Measurements from ENCODE around the gene ELN. TPM values are rescaled to one million over a fixed set of nuclear protein-coding genes. Genes with fewer than 3 reads are reported as not detected.
A peak's percentile ranks its signal among the peaks of the same experiment; 100 is the strongest.

The ELN gene
- total and polyA plus RNA-seq, 2 experiments from 2014 or later: 37.7 to 58.1 TPM

DNA sequence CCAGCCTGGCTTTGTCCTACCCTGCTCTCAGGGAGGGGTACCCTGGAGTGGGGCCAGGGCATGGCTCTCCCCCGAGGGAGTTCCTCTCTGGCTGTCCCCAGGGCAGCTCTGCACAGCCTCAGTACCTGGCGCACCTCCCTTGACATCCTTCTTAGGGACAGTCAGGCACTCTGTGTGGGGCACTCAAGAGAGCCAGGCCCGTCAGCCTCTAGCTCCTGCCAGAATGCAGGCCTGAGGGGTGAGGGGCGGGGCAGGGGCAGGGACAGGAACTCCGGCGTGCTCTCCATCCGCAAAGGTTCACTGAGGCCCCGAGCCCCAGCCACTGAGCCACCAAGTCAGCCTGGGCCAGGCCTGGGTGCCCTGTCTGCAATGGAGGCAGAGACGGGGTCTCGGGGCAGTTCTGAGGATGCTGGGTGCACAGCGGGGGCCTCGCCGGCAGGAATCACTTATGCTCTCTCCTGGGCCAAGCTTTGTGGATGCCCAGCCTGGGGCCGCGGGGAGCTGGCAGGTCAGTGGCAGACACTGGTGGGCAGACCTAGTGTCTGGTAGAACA, 65.8 kb downstream of the ELN start:
- H3K79me2 ChIP-seq: peaks cover 6% of the 10 kb centered on the region
- peak overlapping the region; percentile 81 for H3K27ac ChIP-seq
- TF ChIP-seq CTCF (IDR thresholded peaks at IDR 0.05; ENCODE audit: poor library complexity) (no peak), EZH2 (IDR thresholded peaks at IDR 0.05; ENCODE audit: borderline replicate concordance) (no peak), EZH2phosphoT487 (IDR thresholded peaks at IDR 0.05; ENCODE audit: low read depth, severe bottlenecking, unreplicated experiment) (no peak)
- H3K9me2 ChIP-seq (replicated peaks; ENCODE audit: insufficient read depth): no peaks in the 10 kb centered on the region
- no peaks in the 10 kb centered on the region for H4K20me1 ChIP-seq (ENCODE audit: insufficient read depth, poor library complexity, severe bottlenecking)
- WGBS (ENCODE audit: low lambda C conversion rate, missing lambda C conversion rate): 77% methylated on average over 10 of the region's 15 CpGs
- H3K27me3 ChIP-seq: no peaks in the 10 kb centered on the region
- no peaks in the 10 kb centered on the region for H3K9me3 ChIP-seq (ENCODE audit: low read depth)
- no peak overlapping the region for H3K4me3 ChIP-seq
- H2AFZ ChIP-seq: no peak overlapping the region
- H3K4me2 ChIP-seq: peak overlapping the region; percentile 78
- H3K36me3 ChIP-seq (replicated peaks; ENCODE audit: insufficient read depth, low read depth): no peaks in the 10 kb centered on the region
- no peak for DNase-seq (ENCODE audit: low spot score)
- H3K4me1 ChIP-seq (ENCODE audit: insufficient read depth): peaks cover 21% of the 10 kb centered on the region

DNA sequence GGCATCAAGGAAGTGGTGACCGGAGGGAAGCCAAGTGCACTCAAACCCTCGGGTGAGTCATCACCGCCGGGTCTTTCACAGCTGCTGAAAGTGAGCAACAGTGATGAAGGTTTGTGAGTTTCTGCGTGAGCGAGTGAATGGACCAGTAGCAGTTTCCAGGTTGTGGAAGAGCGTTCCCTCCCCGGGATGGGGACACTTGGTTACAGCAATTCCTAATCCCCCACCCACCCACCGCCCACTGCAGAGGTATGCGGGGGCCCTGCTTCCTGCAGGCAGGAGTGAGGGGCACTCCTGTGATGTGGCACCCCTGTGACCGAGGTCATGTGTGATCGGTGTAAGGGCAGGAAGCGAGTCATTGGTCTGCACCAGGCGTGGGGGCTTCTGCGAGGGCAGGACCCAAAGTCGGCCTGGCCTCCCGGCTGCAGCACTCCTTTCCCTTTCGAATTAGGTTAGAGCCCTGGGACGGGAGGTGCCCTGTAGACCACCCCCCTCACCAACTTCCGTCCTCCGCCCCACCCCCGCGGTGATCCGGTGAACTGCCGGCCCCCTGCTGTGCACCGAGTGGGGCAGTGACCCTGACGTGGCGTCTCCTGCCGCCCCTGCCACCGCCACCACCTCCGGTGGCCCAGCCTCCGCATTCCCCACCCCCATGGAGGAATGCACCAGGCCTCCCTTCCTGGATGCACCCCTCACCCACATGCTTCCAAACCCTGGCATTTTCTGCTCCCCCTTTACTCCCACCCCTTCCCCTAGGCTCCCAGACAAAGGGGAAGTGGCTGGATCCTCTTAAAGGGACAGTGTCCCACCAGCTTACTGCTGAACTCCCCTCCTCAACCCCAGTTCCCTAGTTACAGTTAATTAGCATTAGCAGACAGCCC, 66.5 kb downstream of the ELN start:
- peak; percentile 85 for DNase-seq (ENCODE audit: low spot score)
- 20% methylated on average over 19 of the region's 32 CpGs for WGBS (ENCODE audit: low lambda C conversion rate, missing lambda C conversion rate)

DNA sequence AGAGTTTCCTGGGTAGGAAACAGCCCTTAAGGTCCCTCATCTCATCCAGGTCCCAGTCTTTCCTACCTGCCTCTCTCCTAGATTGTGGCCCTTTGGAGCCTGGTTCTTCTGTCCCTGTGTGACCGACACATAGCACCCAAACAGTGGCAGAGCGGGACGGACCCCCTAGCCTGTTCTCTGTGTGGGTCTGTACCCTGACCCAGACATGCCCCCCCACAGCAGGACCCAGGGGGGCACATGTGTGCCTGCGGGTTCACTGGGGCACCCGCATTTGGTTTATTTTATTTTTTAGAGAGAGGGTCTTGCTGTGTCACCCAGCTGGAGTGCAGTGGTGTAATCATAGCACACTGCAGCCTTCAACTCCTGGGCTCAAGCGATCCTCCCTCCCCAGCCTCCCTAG, 67.2 kb downstream of the ELN start:
- peak overlapping the region; percentile 81 for H3K27ac ChIP-seq
- H3K9me2 ChIP-seq (replicated peaks; ENCODE audit: insufficient read depth): no peaks in the 10 kb centered on the region
- no peaks in the 10 kb centered on the region for H4K20me1 ChIP-seq (ENCODE audit: insufficient read depth, poor library complexity, severe bottlenecking)
- peak overlapping the region; percentile 78 for H3K4me2 ChIP-seq
- TF ChIP-seq EZH2 (IDR thresholded peaks at IDR 0.05; ENCODE audit: borderline replicate concordance): no peak
- no peak for TF ChIP-seq EZH2phosphoT487 (IDR thresholded peaks at IDR 0.05; ENCODE audit: low read depth, severe bottlenecking, unreplicated experiment)
- no peak for TF ChIP-seq CTCF (IDR thresholded peaks at IDR 0.05; ENCODE audit: poor library complexity)
- H3K36me3 ChIP-seq (replicated peaks; ENCODE audit: insufficient read depth, low read depth): no peaks in the 10 kb centered on the region
- 94% methylated on average over 6 of the region's 6 CpGs for WGBS (ENCODE audit: low lambda C conversion rate, missing lambda C conversion rate)
- H3K4me3 ChIP-seq: no peak overlapping the region
- H3K9me3 ChIP-seq (ENCODE audit: low read depth): no peaks in the 10 kb centered on the region
- peaks cover 21% of the 10 kb centered on the region for H3K4me1 ChIP-seq (ENCODE audit: insufficient read depth)
- peaks cover 6% of the 10 kb centered on the region for H3K79me2 ChIP-seq
- no peak for DNase-seq (ENCODE audit: low spot score)
- peak overlapping the region; percentile 39 for H2AFZ ChIP-seq
- H3K27me3 ChIP-seq: no peaks in the 10 kb centered on the region

More for the DNA sequence above, 66.5 kb downstream of the ELN start:
- peaks cover 6% of the 10 kb centered on the region for H3K79me2 ChIP-seq
- peak overlapping the region; percentile 39 for H2AFZ ChIP-seq
- H3K9me2 ChIP-seq (replicated peaks; ENCODE audit: insufficient read depth): no peaks in the 10 kb centered on the region
- no peaks in the 10 kb centered on the region for H3K36me3 ChIP-seq (replicated peaks; ENCODE audit: insufficient read depth, low read depth)
- H3K27me3 ChIP-seq: no peaks in the 10 kb centered on the region
- TF ChIP-seq EZH2 (IDR thresholded peaks at IDR 0.05; ENCODE audit: borderline replicate concordance) (no peak), CTCF (IDR thresholded peaks at IDR 0.05; ENCODE audit: poor library complexity) (no peak), EZH2phosphoT487 (IDR thresholded peaks at IDR 0.05; ENCODE audit: low read depth, severe bottlenecking, unreplicated experiment) (no peak)
- H4K20me1 ChIP-seq (ENCODE audit: insufficient read depth, poor library complexity, severe bottlenecking): no peaks in the 10 kb centered on the region
- H3K4me1 ChIP-seq (ENCODE audit: insufficient read depth): peaks cover 21% of the 10 kb centered on the region
- no peak overlapping the region for H3K4me3 ChIP-seq
- H3K9me3 ChIP-seq (ENCODE audit: low read depth): no peaks in the 10 kb centered on the region
- peak overlapping the region; percentile 81 for H3K27ac ChIP-seq
- H3K4me2 ChIP-seq: peak overlapping the region; percentile 78

Measured in hepatocyte (in vitro differentiated cells).